Subcutaneous adipose tissue (tissue), 4 donors: ENCODE results near the gene ZNF594. TPM values are rescaled to one million over a fixed set of nuclear protein-coding genes. Genes with fewer than 3 reads are reported as not detected.

Experiments used
- total RNA-seq, 4 donors: library from RNA; depleted of rRNA; stranded (reverse); fragments of >200 nt; gene quantifications; one replicate each; pipeline ENCODE4 v1.1.0, GENCODE V29; 2016
- TF ChIP-seq, protein P1 (sequence below): fragments of 450-650 bp; IDR thresholded peaks from one replicate; pipeline ENCODE4 v1.5.1; 2016; ENCODE audit warnings: low read depth, mild to moderate bottlenecking, control low read depth, antibody characterized with exemption, moderate library complexity

ZNF594 gene
- total RNA-seq, 4 donors from 2014 or later, result 5.5 to 17.1 (median 11.0) TPM

DNA sequence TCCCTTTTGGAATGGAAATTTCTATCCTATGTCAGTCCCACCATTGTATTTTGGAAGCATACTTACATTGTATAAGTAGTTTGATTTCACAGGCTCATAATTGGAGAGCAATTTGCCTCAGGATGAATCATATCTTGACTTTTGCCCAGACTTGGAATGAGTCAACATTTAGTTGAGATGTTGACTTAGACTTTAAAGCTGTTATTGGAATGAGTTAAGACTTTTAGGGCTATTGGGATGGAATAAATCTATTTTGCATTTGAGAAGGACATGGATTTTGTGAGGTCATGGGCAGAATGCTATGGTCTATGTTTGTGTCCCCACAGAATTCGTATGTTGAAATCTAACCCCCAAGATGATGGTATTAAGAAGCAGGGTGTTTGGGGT, 12.2 kb upstream of the ZNF594 start:
- TF ChIP-seq, protein P1, sequence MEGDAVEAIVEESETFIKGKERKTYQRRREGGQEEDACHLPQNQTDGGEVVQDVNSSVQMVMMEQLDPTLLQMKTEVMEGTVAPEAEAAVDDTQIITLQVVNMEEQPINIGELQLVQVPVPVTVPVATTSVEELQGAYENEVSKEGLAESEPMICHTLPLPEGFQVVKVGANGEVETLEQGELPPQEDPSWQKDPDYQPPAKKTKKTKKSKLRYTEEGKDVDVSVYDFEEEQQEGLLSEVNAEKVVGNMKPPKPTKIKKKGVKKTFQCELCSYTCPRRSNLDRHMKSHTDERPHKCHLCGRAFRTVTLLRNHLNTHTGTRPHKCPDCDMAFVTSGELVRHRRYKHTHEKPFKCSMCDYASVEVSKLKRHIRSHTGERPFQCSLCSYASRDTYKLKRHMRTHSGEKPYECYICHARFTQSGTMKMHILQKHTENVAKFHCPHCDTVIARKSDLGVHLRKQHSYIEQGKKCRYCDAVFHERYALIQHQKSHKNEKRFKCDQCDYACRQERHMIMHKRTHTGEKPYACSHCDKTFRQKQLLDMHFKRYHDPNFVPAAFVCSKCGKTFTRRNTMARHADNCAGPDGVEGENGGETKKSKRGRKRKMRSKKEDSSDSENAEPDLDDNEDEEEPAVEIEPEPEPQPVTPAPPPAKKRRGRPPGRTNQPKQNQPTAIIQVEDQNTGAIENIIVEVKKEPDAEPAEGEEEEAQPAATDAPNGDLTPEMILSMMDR, result no peak

DNA sequence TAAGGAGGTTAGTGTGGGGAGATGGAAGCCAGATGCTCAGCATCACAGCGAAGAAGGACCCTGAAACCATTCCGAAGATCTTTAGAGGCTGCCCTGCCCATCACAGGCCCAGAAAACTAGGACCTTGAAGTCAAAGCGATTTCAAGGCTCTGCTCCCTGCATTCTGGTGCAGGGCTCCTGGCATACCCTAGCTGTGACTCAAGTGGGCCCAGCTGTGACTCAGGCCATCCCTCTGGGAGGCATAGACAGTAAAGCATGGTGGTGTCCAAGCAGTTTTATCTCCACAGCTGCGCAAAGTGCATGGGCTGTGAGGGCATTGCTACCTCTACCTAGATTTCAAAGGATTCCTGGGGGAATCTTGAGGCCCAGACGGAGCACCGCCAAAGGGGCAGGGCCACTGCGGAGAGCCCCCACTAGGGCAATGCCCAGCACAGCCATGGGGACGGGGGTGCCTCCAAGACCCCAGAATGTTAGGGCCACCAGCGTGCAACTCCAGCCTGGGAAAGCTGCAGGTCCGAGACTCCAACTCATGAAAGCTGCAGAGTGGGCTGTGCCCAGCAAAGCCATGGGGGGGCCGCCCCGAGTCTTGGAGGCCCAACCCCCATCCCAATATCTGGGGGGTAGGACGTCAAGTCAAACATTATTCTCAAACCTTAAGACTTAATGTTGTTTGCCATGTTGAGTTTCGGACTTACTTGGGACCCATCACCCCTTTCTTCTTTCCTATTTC, 11.7 kb upstream of the ZNF594 start:
- TF ChIP-seq, protein P1, result no peak

DNA sequence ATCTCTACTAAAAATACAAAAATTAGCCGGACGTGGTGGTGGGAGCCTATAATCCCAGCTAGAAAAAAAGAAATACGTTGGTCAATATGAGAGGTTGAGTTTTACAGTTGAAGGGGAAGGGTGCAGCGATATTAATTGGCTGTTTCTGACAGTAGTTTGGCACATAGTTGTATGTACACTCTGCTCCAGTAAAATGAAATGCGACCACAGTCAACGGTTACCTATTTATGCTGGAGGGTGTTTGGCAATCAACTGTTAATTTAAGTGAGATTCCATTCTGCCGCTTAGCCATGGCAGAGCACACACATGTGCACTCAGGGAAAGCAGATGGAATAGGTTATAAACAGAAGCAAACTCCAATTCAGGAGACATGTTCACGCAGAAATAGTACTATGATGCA, 9.3 kb upstream of the ZNF594 start:
- TF ChIP-seq, protein P1, result no peak

DNA sequence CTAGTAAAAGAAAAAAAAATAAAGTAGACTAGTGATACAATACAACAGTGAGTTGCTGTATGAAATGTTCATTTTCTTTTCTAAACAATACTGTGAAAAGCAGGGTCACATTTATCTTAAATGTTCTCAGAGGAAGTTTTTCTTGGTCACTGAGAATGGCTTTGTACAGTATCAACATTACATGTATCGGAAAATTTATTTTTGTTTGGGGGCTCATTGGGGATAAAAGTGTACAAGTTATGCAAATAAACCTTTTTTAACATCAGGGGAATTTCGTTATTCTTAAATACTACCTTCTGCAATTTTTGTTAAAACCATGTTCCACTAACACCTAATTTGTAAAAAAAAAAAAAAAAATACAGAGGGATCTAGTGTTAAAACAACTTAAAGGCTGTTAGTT, 8.7 kb upstream of the ZNF594 start:
- TF ChIP-seq, protein P1, result no peak

DNA sequence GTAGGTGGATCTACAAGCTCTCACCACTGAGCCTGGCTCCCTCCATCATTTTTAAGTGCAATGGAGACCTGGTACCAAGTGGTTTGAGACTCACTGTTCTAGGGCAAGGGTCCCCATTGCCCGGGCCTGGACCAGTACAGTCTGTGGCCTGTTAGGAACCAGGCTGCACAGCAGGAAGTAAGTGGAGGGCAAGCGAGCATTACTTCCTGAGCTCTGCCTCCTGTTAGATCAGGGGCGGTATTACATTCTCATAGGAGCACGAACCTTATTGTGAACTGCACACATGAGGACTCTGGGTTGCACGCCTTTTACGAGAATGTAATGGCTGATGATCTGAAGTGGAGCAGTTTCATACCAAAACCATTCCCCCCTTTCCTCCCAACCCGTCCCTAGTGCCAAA, 6.8 kb upstream of the ZNF594 start:
- TF ChIP-seq, protein P1, result no peak

DNA sequence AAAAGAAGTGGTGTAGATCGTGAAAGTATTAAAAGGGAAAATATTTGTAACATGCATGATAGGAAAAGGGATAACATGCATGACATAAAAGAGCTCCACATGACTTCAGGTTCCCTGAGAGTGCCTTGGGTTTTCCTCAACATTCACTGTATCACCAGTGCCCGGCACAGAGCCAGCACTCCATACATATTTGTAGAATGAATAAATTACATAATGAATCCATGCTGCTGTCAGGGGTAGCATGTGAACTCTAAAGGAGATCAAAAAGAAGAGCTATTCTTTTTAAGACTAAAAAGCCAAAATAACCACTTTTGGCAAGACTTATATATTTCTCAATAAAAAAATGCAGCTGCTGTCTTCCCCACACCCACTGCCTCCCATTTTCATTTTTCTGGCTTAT, 2.7 kb upstream of the ZNF594 start:
- TF ChIP-seq, protein P1, result no peak

DNA sequence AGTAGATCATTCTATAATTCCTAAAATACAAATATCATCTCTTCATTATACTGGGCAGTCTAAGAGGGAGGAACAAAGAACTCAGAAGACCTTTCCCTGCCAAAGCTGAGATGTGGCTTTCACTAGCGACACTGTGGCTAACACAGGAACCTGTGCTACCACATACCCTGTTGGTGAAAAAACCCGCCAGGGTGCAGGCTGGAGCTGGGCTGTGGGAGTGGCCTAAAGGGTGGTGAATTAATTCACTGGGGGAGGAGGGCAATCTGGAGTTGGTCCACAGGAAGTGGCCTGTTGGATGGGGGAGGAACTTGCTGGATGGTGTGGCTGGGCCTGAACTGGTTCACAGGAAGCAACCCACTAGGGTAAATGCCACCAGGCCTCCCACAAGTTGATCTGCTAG, 7.4 kb downstream of the ZNF594 start:
- TF ChIP-seq, protein P1, result no peak
